Daoy (cell line): ENCODE results near the gene DDAH1. TPM values are rescaled to one million over a fixed set of nuclear protein-coding genes. Genes with fewer than 3 reads are reported as not detected.
A peak's percentile ranks its signal among the peaks of the same experiment; 100 is the strongest.

Experiments used
- DNase-seq: peaks from one replicate; pipeline ENCODE4 v3.0.0-alpha.2; 2015; ENCODE audit warnings: low read depth
- total RNA-seq: library from RNA; depleted of rRNA; stranded (reverse); fragments of >200 nt; shearing (Covaris generic); gene quantifications from 2 replicates; pipeline ENCODE4 v1.2.3, GENCODE V29; 2014

The DDAH1 gene
- total RNA-seq, 1 experiment from 2014 or later, result 56.3 TPM

DNA sequence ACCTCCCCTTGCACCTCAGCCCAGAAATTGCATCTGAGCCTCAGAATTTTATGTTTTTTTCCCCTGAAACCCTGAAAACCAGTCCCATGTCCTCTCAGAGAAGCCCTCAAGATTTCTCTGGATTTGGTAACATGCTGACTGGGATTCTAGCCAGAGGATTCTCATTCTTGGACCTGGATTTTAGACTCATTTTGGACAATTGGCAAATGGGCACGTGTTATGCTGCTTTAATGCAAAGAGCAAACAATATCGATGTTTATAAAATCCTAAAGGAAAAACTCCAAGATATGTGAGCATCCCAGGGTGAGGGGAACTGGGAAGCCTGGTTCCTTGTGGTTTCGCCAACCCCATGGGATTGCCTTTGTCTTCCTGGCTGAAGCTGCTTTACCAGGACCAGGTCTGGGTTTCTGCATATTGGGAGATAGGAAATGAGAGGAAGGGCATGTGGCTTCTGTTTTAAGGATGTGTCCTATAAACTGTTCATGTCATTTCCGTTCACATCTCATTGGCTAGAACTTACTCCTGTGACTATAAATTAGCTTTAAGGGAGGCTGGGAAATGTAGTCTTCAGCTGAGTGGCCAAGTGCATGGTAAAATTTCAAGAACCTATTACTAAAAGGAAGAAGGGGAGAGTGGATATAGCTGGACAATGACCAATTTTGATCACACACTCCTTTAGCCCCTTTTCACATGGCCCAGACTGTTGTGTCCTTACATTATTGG lies 161.4 kb downstream of the DDAH1 start:
- DNase-seq, result no peak

DNA sequence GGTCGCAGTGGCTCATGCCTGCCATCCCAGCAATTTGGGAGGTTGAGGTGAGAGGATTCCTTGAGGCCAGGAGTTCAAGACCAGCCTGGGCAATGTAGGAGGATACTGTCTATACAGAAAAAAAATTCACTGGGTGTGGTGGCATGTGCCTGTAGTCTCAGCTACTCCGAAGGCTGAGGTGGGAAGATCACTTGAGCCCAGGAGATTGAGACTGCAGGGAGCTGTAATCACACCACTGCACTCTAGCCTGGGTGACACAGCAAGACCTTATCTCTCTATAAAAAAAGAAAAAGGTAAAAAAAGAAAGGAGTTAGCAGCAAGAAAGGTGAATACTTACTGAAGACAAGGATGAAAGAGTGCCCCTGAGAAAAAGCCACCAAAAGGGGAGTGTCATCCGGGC lies 164.8 kb downstream of the DDAH1 start:
- DNase-seq, result no peak

DNA sequence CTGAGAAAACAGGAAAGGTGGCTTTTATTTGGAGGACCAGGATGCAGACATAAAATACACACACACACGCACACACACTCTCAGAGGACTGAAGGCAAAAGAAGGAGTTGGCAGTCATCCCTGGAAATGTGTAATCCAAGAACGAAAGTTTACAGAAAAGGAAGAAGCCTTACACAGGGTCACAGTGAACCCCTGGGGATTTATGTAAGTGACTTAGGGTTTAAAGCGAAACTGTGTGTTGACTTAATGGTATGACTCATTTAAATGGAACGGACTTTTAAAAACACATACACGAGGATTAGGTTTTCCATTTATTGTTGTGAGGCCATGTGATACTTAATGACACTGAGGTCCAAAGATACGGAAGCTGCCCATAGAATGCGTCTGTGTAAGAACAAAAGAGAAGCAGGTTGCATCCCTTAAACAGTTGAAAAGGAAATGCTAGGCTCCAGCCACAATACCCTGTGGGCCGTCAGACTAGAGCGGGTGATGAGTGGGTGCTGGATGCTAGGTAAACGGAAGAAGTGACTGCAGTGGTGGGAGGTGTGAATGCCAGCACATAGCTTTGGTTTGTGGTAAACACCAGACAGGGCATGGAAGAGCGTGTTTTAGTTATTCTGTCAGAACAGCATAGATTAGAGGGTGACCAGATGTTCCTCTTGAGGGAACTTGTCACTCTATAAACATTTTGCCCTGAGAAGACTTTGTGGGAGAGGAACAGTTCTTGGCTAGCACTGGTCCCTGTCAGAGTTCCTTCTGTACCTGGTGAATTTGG lies 166.9 kb downstream of the DDAH1 start:
- DNase-seq, result peak; percentile 99

- DNase-seq, result no peak
Measured at GRCh38 chr1:85297538-85297854, 167.5 kb downstream of the DDAH1 start.

- DNase-seq, result peak; percentile 58
Measured at GRCh38 chr1:85296980-85297379, 168.0 kb downstream of the DDAH1 start.

- peak; percentile 37 for DNase-seq
Measured at GRCh38 chr1:85295654-85296053, 169.3 kb downstream of the DDAH1 start.

- DNase-seq, result peak; percentile 89
Measured at GRCh38 chr1:85295006-85295431, 169.9 kb downstream of the DDAH1 start.

- no peak for DNase-seq
Measured at GRCh38 chr1:85290826-85291225, 174.1 kb downstream of the DDAH1 start.

- DNase-seq, result no peak
Measured at GRCh38 chr1:85289848-85290335, 175.1 kb downstream of the DDAH1 start.

- peak; percentile 98 for DNase-seq
Measured at GRCh38 chr1:85289207-85289847, 175.6 kb downstream of the DDAH1 start.

GRCh38 chr1:85284202-85284601 lies 180.8 kb downstream of the DDAH1 start:
- no peak for DNase-seq

- no peak for DNase-seq
Measured at GRCh38 chr1:85283475-85284199, 181.3 kb downstream of the DDAH1 start.

- no peak for DNase-seq
Measured at GRCh38 chr1:85282424-85282823, 182.5 kb downstream of the DDAH1 start.

DNA sequence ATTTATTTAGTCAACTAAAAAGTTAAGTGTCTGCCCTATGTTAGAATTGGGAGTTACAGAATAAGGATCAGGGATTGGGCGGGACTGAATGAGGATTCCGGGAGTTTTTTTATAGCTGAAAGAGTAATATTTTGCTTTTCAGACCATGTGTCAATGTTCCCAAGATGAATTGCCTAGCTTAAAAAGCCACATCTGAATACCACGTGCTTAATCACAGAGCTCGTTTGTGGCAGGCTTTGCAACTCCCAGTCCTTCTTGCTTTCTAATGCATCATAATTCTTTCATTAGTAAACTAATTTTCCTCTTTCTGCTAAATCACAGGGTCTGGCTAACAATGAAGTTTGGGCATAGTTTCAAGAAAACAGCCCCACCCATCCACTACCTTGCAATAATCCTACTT lies 184.3 kb downstream of the DDAH1 start:
- no peak for DNase-seq

DNA sequence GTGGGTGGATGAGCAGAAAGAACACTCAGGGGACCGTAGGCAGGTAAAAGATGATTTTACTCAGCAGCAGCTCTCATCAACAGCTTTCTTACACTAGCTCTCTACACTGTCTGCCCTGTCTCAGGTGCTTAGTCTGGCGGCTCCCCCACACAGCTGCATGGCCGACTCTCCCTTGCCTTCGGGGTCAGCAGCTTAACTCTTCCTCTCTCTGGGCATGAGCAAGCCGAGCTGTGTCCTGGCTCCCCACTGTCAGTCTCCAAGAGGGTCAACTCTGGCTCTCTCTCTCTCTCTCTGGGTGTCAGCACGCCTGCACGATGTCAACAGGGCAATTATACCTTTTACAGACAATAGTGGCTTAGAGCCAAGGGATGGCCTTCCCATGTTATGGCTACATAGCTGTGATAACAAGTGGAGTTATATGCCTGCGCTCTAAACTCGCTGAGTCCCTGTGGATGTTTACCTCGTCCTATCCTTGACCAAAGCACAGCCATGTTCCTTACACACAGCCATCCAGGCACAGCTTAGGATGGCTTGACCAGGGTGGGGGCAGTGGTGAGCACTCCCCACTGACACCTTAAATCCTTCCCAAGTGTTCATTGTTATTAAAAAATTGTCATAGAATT lies 185.4 kb downstream of the DDAH1 start:
- DNase-seq, result no peak

DNA sequence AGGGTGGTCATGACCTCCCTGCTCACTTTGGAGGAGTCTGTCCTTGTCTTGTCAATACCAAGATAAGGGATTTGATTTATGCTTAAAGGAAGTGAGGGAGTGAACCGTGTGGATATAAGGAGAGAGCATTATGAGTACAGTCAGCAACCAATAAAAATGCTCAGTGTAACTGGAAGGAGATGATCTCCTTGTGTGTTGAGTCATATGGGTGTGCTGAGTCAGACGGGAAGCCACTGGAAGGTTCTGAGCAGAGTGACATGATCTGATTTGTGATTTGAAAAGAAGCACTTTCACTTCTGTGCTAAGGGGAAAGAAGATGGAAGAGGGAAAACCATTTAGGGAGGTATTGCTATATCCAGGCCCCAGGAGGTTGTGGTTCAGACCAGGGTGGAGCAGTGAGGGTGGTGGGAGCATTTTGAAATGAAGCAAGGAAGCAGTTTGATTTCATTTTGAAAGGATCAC lies 186.1 kb downstream of the DDAH1 start:
- peak; percentile 97 for DNase-seq

DNA sequence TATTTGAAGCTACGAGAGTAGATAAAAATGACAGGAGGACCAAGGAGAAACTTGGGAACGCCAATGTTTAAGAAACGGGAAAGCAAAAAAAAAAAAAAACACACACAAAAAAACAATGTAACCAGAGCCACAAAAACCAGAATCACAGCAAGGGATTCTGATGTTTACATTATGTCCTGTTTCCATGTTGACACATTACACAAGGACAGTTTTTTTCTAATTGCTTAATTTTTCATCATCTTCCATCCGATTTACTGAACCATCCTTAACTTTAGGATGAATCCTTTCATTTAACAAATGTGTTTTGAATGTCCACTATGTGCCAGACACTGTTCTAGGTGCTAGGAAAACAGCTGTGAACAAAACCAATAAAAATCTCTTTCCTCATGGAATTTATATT lies 187.2 kb downstream of the DDAH1 start:
- DNase-seq, result no peak

DNA sequence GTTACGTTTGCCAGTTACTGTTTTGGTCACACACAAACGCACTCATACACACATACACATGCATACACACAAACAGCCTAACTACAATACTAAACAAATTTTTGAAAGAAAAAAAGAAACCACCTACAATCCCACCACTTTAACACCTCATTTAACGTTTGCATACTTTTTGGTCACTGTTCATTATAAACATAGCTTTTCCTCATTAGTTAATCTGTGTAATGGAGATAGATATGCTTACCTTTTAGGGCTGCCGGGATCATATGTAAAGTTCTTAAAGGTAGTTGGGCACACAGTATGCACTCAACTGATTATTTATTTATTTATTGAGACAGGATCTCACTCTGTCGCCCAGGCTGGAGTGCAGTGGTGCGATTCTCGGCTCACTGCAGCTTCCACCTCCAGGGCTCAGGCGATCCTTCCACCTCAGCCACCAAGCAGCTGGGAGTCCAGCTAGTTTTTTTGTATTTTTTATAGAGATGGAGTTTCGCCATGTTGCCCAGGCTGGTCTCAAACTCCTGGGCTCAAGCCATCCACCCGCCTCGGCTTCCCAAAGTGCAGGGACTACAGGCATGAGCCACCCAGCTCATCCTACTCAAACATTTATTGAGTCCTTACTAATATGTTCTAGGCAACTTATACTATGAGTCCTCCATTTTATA lies 187.8 kb downstream of the DDAH1 start:
- no peak for DNase-seq

DNA sequence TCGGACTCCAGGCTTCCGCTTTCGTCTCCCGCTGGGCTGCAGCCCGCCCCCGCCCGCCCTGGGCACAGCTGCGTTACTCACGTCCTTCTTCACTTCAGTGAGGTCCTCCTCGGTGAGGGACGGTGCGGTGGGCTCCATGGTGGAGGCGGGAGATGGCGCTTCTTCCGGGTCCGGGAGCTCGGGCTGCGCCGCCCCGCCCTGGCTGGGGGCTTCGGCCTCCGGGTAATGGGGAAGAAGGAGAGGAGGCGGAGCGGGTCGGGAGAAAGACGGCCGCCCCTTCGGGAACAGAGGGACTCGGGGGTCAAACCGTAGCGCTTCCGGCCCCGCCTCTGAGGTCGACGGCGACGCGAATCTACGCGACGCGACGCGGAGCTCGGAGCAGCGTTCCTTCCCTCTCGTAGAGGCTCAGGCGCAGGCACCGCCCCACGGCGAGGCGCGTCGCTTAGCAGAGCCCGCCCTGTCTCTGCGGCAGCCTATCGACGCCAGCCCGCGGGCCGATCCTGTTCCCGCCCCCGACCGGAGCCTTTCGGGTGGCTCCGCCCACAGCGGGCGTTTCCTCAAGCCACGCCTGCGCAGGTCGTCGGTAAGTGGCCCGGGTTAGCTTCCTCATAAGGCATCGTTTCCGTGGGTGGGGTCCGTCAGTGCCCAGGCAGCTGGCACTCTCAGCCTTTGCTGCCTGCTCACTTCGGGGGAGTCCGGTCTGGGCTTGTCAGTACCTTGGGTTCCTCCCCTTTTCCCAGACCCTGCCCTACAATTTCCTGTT lies 188.6 kb downstream of the DDAH1 start, which contains the start of gene BCL10:
Gene BCL10 (minus strand): TSS at position 418 of the 763 bp plus-strand sequence. CDS start 280 bp downstream, at position 138.
- DNase-seq, result peak; percentile 100

- peak; percentile 54 for DNase-seq
Measured at GRCh38 chr1:85275701-85276214, 189.2 kb downstream of the DDAH1 start.
